C4-2B (cell line): ENCODE results near the gene KCNJ9.
"Not testable (repeated sequence)": the region's sequence is repeated elsewhere in the genome, so short reads cannot be mapped to it uniquely, and the experiment has no call there.

Experiments
- H3K27ac ChIP-seq: fragments of 450-650 bp; 2 replicates; pipeline ENCODE4 v1.5.1; 2017
- CTCF ChIP-seq: fragments of 450-650 bp; conservative IDR thresholded peaks from 2 replicates; pipeline ENCODE4 v1.5.1; 2017; ENCODE audit warnings: mild to moderate bottlenecking
- ZFX ChIP-seq: fragments of 450-650 bp; IDR thresholded peaks from 2 replicates; pipeline ENCODE4 v1.6.1; 2017

Gene KCNJ9

GRCh38 chr1:160107512-160107911 lies 26.2 kb downstream of the KCNJ9 start:
- no peak overlapping the region for H3K27ac ChIP-seq
- TF ChIP-seq ZFX (no peak), CTCF (no peak)

- 0 out of 2 replicates have a peak overlapping the region, but pooled peaks have one; percentile 2 for H3K27ac ChIP-seq
- TF ChIP-seq ZFX (no peak), CTCF (no peak; the same call in 1 of the 2 replicates)
Observed at GRCh38 chr1:160108888-160109662, 27.7 kb downstream of the KCNJ9 start.

GRCh38 chr1:160109686-160110085 lies 28.3 kb downstream of the KCNJ9 start:
- H3K27ac ChIP-seq, result no peak overlapping the region; the same call in 1 of the 2 replicates
- TF ChIP-seq CTCF (no peak), ZFX (no peak)

GRCh38 chr1:160111462-160111861 lies 30.1 kb downstream of the KCNJ9 start:
- not testable (repeated sequence) for H3K27ac ChIP-seq

- TF ChIP-seq CTCF (no peak), ZFX (no peak)
- no peak overlapping the region for H3K27ac ChIP-seq
Observed at GRCh38 chr1:160112357-160112756, 31.0 kb downstream of the KCNJ9 start.

- TF ChIP-seq ZFX (no peak), CTCF (no peak)
- no peak overlapping the region for H3K27ac ChIP-seq
Observed at GRCh38 chr1:160113407-160113806, 32.1 kb downstream of the KCNJ9 start.

GRCh38 chr1:160114085-160114484 lies 32.7 kb downstream of the KCNJ9 start:
- no peak overlapping the region for H3K27ac ChIP-seq
- TF ChIP-seq CTCF, result no peak
- TF ChIP-seq ZFX, result no peak
